Measurements from ENCODE around the gene NDFIP2. TPM values are rescaled to one million over a fixed set of nuclear protein-coding genes. Genes with fewer than 3 reads are reported as not detected.

The NDFIP2 gene
- total RNA-seq, 1 experiment from 2014 or later = 49.6 TPM

GRCh38 chr13:79482281-79482970, 1.5 kb downstream of the NDFIP2 start (continued):
- TF ChIP-seq ZNF274 (IDR thresholded peaks at IDR 0.05; ENCODE audit: low read depth, low read length) (no peak), POLR2A (IDR thresholded peaks at IDR 0.05; ENCODE audit: borderline replicate concordance, extremely low read depth, insufficient read depth, insufficient read length) (no peak), POLR2AphosphoS5 (IDR thresholded peaks at IDR 0.05; ENCODE audit: low read depth, low read length) (no peak), ELF1 (IDR thresholded peaks at IDR 0.05; ENCODE audit: borderline replicate concordance, low read depth) (no peak), ATF3 (IDR thresholded peaks at IDR 0.05) (no peak), JUND (IDR thresholded peaks at IDR 0.05) (no peak), CBX3 (IDR thresholded peaks at IDR 0.05; ENCODE audit: low read depth) (no peak), EZH2 (IDR thresholded peaks at IDR 0.05) (no peak)
- TF ChIP-seq, protein P1, sequence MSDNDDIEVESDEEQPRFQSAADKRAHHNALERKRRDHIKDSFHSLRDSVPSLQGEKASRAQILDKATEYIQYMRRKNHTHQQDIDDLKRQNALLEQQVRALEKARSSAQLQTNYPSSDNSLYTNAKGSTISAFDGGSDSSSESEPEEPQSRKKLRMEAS (IDR thresholded peaks at IDR 0.05) = no peak

GRCh38 chr13:79483086-79483706, 2.2 kb downstream of the NDFIP2 start:
- peak overlapping the region; percentile 3; the same call in 1 of the 2 replicates for H3K4me2 ChIP-seq (ENCODE audit: low read length)
- POLR2A ChIA-PET = no interaction called here
- H3K36me3 ChIP-seq (ENCODE audit: control insufficient read depth in 1 of 2, insufficient read depth in 2 of 2, low read length in 2 of 2) = no peaks in the 10 kb centered on the region
- BruUV-seq (replicated peaks) = no TSS peak
- no peak overlapping the region for H3K4me3 ChIP-seq (replicated peaks in 1 of 2; ENCODE audit: low read depth in 1 of 2, low read length in 2 of 2)
- no peak for DNase-seq (ENCODE audit: low read depth, low spot score)
- H3K9ac ChIP-seq (ENCODE audit: low read length) = no peak overlapping the region
- no peaks in the 10 kb centered on the region for H3K9me3 ChIP-seq (ENCODE audit: control insufficient read depth in 1 of 2, insufficient read depth in 1 of 2, low read depth in 1 of 2, low read length in 2 of 2)
- H3K27me3 ChIP-seq (ENCODE audit: insufficient read depth, low read length) = no peaks in the 10 kb centered on the region
- H4K20me1 ChIP-seq (ENCODE audit: insufficient read depth) = no peaks in the 10 kb centered on the region; the same call in 1 of the 2 replicates
- peaks cover 70% of the 10 kb centered on the region for H3K79me2 ChIP-seq (ENCODE audit: insufficient read depth, low read length)
- ATAC-seq = no peak
- no peak overlapping the region for H3K27ac ChIP-seq (ENCODE audit: low read depth, low read length)
- intact Hi-C loops (cut with micrococcal nuclease) = loop anchor here (5.0 kb wide), 1 partner anchor 71 kb away; no protein-coding TSS in a partner anchor
- no peak overlapping the region for H2AFZ ChIP-seq (ENCODE audit: low read depth, low read length, poor library complexity, severe bottlenecking)
- H3K4me1 ChIP-seq (ENCODE audit: control insufficient read depth in 1 of 2, insufficient read depth in 2 of 2, low read length in 2 of 2) = peaks cover 8 to 39% of the 10 kb centered on the region in 2 experiments
- RAD21 ChIA-PET (ENCODE audit: low non-redundant PET in 1 of 2, low total read pairs in 2 of 2, uncharacterized antibody in 2 of 2, unreplicated experiment in 2 of 2) = no interaction called here
- H3K9me2 ChIP-seq (ENCODE audit: insufficient read depth) = no peaks in the 10 kb centered on the region
- CTCF ChIA-PET = no interaction called here
- no peak for TF ChIP-seq ELF1 (IDR thresholded peaks at IDR 0.05; ENCODE audit: borderline replicate concordance, low read depth)
- no peak for TF ChIP-seq ATF3 (IDR thresholded peaks at IDR 0.05)
- TF ChIP-seq SIN3A (IDR thresholded peaks at IDR 0.05; ENCODE audit: low read depth) = no peak
- no peak for TF ChIP-seq POLR2A (IDR thresholded peaks at IDR 0.05; ENCODE audit: borderline replicate concordance, extremely low read depth, insufficient read depth, insufficient read length)
- no peak for TF ChIP-seq CBX3 (IDR thresholded peaks at IDR 0.05; ENCODE audit: low read depth)
- no peak for TF ChIP-seq EZH2 (IDR thresholded peaks at IDR 0.05)
- TF ChIP-seq, protein P1 (IDR thresholded peaks at IDR 0.05) = no peak
- TF ChIP-seq POLR2AphosphoS5 (IDR thresholded peaks at IDR 0.05; ENCODE audit: low read depth, low read length) = no peak
- no peak for TF ChIP-seq ZFX (IDR thresholded peaks at IDR 0.05)
- TF ChIP-seq FOSL1 (IDR thresholded peaks at IDR 0.05; ENCODE audit: low read depth) = no peak
- no peak for TF ChIP-seq EGR1 (IDR thresholded peaks at IDR 0.05; ENCODE audit: low read depth)
- TF ChIP-seq, protein P2, sequence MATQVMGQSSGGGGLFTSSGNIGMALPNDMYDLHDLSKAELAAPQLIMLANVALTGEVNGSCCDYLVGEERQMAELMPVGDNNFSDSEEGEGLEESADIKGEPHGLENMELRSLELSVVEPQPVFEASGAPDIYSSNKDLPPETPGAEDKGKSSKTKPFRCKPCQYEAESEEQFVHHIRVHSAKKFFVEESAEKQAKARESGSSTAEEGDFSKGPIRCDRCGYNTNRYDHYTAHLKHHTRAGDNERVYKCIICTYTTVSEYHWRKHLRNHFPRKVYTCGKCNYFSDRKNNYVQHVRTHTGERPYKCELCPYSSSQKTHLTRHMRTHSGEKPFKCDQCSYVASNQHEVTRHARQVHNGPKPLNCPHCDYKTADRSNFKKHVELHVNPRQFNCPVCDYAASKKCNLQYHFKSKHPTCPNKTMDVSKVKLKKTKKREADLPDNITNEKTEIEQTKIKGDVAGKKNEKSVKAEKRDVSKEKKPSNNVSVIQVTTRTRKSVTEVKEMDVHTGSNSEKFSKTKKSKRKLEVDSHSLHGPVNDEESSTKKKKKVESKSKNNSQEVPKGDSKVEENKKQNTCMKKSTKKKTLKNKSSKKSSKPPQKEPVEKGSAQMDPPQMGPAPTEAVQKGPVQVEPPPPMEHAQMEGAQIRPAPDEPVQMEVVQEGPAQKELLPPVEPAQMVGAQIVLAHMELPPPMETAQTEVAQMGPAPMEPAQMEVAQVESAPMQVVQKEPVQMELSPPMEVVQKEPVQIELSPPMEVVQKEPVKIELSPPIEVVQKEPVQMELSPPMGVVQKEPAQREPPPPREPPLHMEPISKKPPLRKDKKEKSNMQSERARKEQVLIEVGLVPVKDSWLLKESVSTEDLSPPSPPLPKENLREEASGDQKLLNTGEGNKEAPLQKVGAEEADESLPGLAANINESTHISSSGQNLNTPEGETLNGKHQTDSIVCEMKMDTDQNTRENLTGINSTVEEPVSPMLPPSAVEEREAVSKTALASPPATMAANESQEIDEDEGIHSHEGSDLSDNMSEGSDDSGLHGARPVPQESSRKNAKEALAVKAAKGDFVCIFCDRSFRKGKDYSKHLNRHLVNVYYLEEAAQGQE (IDR thresholded peaks at IDR 0.05; ENCODE audit: low read depth) = no peak
- TF ChIP-seq YY1 (IDR thresholded peaks at IDR 0.05; ENCODE audit: extremely low read depth, insufficient replicate concordance, low read depth, low read length) = no peak
- TF ChIP-seq ZNF274 (IDR thresholded peaks at IDR 0.05; ENCODE audit: low read depth, low read length) = no peak
- TF ChIP-seq EZH2phosphoT487 (IDR thresholded peaks at IDR 0.05; ENCODE audit: borderline replicate concordance) = no peak

Measured in HCT116 (cell line).